Right lobe of liver (tissue), 4 donors: Measurements from ENCODE around the gene PDXP.

Source experiments
- CTCF ChIP-seq, 4 donors: fragments of 200-600 bp in 3 of 4; fragments of 450-650 bp in 1 of 4; IDR thresholded peaks; one replicate each; pipeline versions ENCODE4 v1.5.1 to v1.8.0; 2016 to 2022; ENCODE audit warnings: antibody characterized with exemption in 4 of 4, mild to moderate bottlenecking in 2 of 4
- POLR2A ChIP-seq: fragments of 450-650 bp; IDR thresholded peaks from one replicate; pipeline ENCODE4 v1.6.1; 2017; ENCODE audit warnings: antibody characterized with exemption, mild to moderate bottlenecking
- donor health status: DM: no; HTN: no; CAD: no.
- donor health status: DM: no; HTN: no; CAD: no.
- donor health status: DM: no; HTN: yes; CAD: no.

- TF ChIP-seq CTCF (IDR thresholded peaks at IDR 0.05) (no peak), POLR2A (no peak)
Measured at GRCh38 chr22:37663521-37664140, 5.1 kb downstream of the PDXP start.
